HEK293 (cell line): Measurements from ENCODE around the gene SEZ6L.

ENCODE experiments used
- CTCF ChIP-seq: fragments of 450-650 bp; formaldehyde crosslinking; IDR thresholded peaks from 2 replicates; pipeline ENCODE4 v1.5.1; 2016; ENCODE audit warnings: missing biosample characterization, missing genetic modification characterization
- MEIS1 ChIP-seq: sonication (generic); formaldehyde crosslinking; IDR thresholded peaks from 2 replicates; pipeline ENCODE4 v1.8.1; 2022; ENCODE audit warnings: missing genetic modification reagents, mild to moderate bottlenecking, borderline replicate concordance
- MZF1 ChIP-seq: fragments of 450-650 bp; formaldehyde crosslinking; IDR thresholded peaks from 2 replicates; pipeline ENCODE4 v1.5.1; 2017; ENCODE audit warnings: missing biosample characterization, missing genetic modification characterization, borderline replicate concordance
- SETDB1 ChIP-seq: IDR thresholded peaks from one replicate; pipeline ENCODE4 v1.6.1; 2017; ENCODE audit warnings: mild to moderate bottlenecking, low read length, moderate library complexity, mixed read lengths; ENCODE audit not compliant: insufficient read length
- YY1 ChIP-seq: fragments of 450-650 bp; formaldehyde crosslinking; IDR thresholded peaks from 2 replicates; pipeline ENCODE4 v1.5.1; 2018; ENCODE audit warnings: missing biosample characterization, missing genetic modification characterization
- ZBTB49 ChIP-seq: fragments of 450-650 bp; formaldehyde crosslinking; IDR thresholded peaks from 2 replicates; pipeline ENCODE4 v1.5.1; 2016; ENCODE audit warnings: missing biosample characterization, missing genetic modification characterization, low read depth
- ZNF174 ChIP-seq: fragments of 450-650 bp; formaldehyde crosslinking; IDR thresholded peaks from 2 replicates; pipeline ENCODE4 v1.5.0; 2017; ENCODE audit warnings: missing biosample characterization, mild to moderate bottlenecking, missing genetic modification characterization
- ZNF274 ChIP-seq, 2 experiments: fragments of 200-500 bp in 1 of 2; fragments of 450-650 bp in 1 of 2; sonication (Bioruptor generic) in 1 of 2; formaldehyde crosslinking in 1 of 2; IDR thresholded peaks; 2 replicates each; pipeline versions ENCODE4 v1.5.1 to v1.6.1; 2014 to 2016; ENCODE audit warnings: borderline replicate concordance in 1 of 2, inconsistent platforms in 1 of 2, low read length in 1 of 2, missing biosample characterization in 1 of 2, missing genetic modification characterization in 1 of 2
- ZNF626 ChIP-seq: fragments of 450-650 bp; sonication (Bioruptor Pico); formaldehyde crosslinking; IDR thresholded peaks from 2 replicates; pipeline ENCODE4 v1.5.1; 2018; ENCODE audit warnings: missing biosample characterization, missing genetic modification characterization, inconsistent platforms
- ZNF704 ChIP-seq: fragments of 450-650 bp; formaldehyde crosslinking; IDR thresholded peaks from 2 replicates; pipeline ENCODE4 v1.5.1; 2016; ENCODE audit warnings: missing biosample characterization, missing genetic modification characterization
- TF ChIP-seq, protein P1 (sequence below): fragments of 450-650 bp; formaldehyde crosslinking; IDR thresholded peaks from 2 replicates; pipeline ENCODE4 v1.5.1; 2016; ENCODE audit warnings: missing biosample characterization, missing genetic modification characterization

- TF ChIP-seq CTCF (tag by site-specific recombination) (no peak), ZBTB49 (tag by site-specific recombination) (no peak), ZNF626 (tag by site-specific recombination) (no peak), MZF1 (tag by site-specific recombination) (no peak), ZNF274 (IDR thresholded peaks at IDR 0.05; ENCODE audit: low read length) (no peak), ZNF274 (tag by site-specific recombination; IDR thresholded peaks at IDR 0.05; ENCODE audit: borderline replicate concordance) (no peak), SETDB1 (no peak), ZNF174 (no peak), YY1 (tag by site-specific recombination) (no peak), MEIS1 (CRISPR knock-in tag) (no peak), ZNF704 (tag by site-specific recombination) (no peak)
- TF ChIP-seq, protein P1, sequence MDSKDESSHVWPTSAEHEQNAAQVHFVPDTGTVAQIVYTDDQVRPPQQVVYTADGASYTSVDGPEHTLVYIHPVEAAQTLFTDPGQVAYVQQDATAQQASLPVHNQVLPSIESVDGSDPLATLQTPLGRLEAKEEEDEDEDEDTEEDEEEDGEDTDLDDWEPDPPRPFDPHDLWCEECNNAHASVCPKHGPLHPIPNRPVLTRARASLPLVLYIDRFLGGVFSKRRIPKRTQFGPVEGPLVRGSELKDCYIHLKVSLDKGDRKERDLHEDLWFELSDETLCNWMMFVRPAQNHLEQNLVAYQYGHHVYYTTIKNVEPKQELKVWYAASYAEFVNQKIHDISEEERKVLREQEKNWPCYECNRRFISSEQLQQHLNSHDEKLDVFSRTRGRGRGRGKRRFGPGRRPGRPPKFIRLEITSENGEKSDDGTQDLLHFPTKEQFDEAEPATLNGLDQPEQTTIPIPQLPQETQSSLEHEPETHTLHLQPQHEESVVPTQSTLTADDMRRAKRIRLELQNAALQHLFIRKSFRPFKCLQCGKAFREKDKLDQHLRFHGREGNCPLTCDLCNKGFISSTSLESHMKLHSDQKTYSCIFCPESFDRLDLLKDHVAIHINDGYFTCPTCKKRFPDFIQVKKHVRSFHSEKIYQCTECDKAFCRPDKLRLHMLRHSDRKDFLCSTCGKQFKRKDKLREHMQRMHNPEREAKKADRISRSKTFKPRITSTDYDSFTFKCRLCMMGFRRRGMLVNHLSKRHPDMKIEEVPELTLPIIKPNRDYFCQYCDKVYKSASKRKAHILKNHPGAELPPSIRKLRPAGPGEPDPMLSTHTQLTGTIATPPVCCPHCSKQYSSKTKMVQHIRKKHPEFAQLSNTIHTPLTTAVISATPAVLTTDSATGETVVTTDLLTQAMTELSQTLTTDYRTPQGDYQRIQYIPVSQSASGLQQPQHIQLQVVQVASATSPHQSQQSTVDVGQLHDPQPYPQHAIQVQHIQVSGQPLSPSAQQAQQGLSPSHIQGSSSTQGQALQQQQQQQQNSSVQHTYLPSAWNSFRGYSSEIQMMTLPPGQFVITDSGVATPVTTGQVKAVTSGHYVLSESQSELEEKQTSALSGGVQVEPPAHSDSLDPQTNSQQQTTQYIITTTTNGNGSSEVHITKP (tag by site-specific recombination): no peak
These were observed 42.1 kb upstream of the SEZ6L start for GRCh38 chr22:26127126-26127525.
